SK-N-SH treated with all-trans-retinoic acid at 6 μM for 48 hours (cell line): ENCODE data around the gene HSD17B14.

ENCODE experiments used
- ARNTL ChIP-seq: fragments of 450-650 bp; formaldehyde crosslinking; IDR thresholded peaks from 2 replicates; pipeline ENCODE4 v1.5.0; 2020; ENCODE audit warnings: low read depth, mild to moderate bottlenecking, moderate library complexity, borderline replicate concordance
- ESRRG ChIP-seq: fragments of 250-450 bp; sonication (Bioruptor Pico); IDR thresholded peaks from 2 replicates; pipeline ENCODE4 v1.6.1; 2021; ENCODE audit warnings: mild to moderate bottlenecking
- GLIS3 ChIP-seq: fragments of 250-450 bp; sonication (Bioruptor Pico); IDR thresholded peaks from 2 replicates; pipeline ENCODE4 v1.5.0; 2020; ENCODE audit warnings: mild to moderate bottlenecking, moderate library complexity
- PPARA ChIP-seq: fragments of 250-450 bp; sonication (Bioruptor Pico); IDR thresholded peaks from 2 replicates; pipeline ENCODE4 v1.5.0; 2020; ENCODE audit warnings: mild to moderate bottlenecking, borderline replicate concordance
- RARB ChIP-seq: fragments of 250-450 bp; sonication (Bioruptor Pico); IDR thresholded peaks from 2 replicates; pipeline ENCODE4 v1.8.0; 2021; ENCODE audit warnings: mild to moderate bottlenecking, moderate library complexity
- SNAI2 ChIP-seq: fragments of 250-450 bp; sonication (Bioruptor Pico); IDR thresholded peaks from 2 replicates; pipeline ENCODE4 v1.5.0; 2020; ENCODE audit warnings: mild to moderate bottlenecking, moderate library complexity
- TCF4 ChIP-seq: fragments of 250-450 bp; sonication (Bioruptor Pico); IDR thresholded peaks from 2 replicates; pipeline ENCODE4 v1.8.0; 2021; ENCODE audit warnings: mild to moderate bottlenecking, moderate library complexity, borderline replicate concordance
- ZFP3 ChIP-seq: fragments of 250-450 bp; sonication (Bioruptor Pico); IDR thresholded peaks from 2 replicates; pipeline ENCODE4 v1.5.0; 2020; ENCODE audit warnings: mild to moderate bottlenecking, moderate library complexity
- ZNF70 ChIP-seq: fragments of 450-650 bp; formaldehyde crosslinking; IDR thresholded peaks from 2 replicates; pipeline ENCODE4 v1.5.0; 2020; ENCODE audit warnings: mild to moderate bottlenecking, moderate library complexity
- TF ChIP-seq, protein P1 (sequence below): fragments of 250-450 bp; sonication (Bioruptor Pico); IDR thresholded peaks from 2 replicates; pipeline ENCODE4 v1.8.0; 2020; ENCODE audit warnings: mild to moderate bottlenecking, moderate library complexity, borderline replicate concordance

DNA sequence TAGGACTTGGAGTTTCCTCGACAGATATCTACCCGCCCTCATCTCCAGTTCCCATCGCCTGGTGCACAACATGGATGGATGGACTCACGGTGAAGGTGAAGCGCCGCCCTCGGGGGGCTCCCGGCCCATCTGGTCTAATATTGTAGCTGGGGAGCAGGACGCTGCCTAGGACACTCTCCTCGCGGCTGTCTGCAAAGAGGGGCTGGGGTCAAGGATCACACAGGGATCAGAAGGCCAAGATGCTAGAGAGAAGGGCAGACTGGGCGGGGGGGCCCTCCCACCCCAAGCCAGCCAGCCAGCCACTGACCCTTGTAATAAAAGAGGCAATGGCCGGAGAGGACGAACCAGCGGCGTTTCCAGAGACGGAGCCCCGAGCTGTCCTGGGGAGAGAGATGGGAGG is 25.0 kb upstream of the HSD17B14 start:
- no peak for TF ChIP-seq SNAI2 (CRISPR knock-in tag)
- no peak for TF ChIP-seq PPARA (CRISPR knock-in tag)
- TF ChIP-seq TCF4 (CRISPR knock-in tag) = no peak
- no peak for TF ChIP-seq RARB (CRISPR knock-in tag)
- TF ChIP-seq, protein P1, sequence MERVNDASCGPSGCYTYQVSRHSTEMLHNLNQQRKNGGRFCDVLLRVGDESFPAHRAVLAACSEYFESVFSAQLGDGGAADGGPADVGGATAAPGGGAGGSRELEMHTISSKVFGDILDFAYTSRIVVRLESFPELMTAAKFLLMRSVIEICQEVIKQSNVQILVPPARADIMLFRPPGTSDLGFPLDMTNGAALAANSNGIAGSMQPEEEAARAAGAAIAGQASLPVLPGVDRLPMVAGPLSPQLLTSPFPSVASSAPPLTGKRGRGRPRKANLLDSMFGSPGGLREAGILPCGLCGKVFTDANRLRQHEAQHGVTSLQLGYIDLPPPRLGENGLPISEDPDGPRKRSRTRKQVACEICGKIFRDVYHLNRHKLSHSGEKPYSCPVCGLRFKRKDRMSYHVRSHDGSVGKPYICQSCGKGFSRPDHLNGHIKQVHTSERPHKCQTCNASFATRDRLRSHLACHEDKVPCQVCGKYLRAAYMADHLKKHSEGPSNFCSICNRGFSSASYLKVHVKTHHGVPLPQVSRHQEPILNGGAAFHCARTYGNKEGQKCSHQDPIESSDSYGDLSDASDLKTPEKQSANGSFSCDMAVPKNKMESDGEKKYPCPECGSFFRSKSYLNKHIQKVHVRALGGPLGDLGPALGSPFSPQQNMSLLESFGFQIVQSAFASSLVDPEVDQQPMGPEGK (CRISPR knock-in tag) = no peak
- TF ChIP-seq ZFP3 (CRISPR knock-in tag) = no peak
- no peak for TF ChIP-seq ARNTL (CRISPR knock-in tag)
- TF ChIP-seq GLIS3 (CRISPR knock-in tag) = no peak
- no peak for TF ChIP-seq ZNF70
- no peak for TF ChIP-seq ESRRG (CRISPR knock-in tag)
